Measurements from ENCODE around the gene PKD2L1. TPM values are rescaled to one million over a fixed set of nuclear protein-coding genes. Genes with fewer than 3 reads are reported as not detected.
A peak's percentile ranks its signal among the peaks of the same experiment; 100 is the strongest.

Gene PKD2L1
- total and polyA plus RNA-seq, 9 of the 15 experiments (the other 6 are each of a cell fraction or from before 2014, with no cell fraction given): not detected

DNA sequence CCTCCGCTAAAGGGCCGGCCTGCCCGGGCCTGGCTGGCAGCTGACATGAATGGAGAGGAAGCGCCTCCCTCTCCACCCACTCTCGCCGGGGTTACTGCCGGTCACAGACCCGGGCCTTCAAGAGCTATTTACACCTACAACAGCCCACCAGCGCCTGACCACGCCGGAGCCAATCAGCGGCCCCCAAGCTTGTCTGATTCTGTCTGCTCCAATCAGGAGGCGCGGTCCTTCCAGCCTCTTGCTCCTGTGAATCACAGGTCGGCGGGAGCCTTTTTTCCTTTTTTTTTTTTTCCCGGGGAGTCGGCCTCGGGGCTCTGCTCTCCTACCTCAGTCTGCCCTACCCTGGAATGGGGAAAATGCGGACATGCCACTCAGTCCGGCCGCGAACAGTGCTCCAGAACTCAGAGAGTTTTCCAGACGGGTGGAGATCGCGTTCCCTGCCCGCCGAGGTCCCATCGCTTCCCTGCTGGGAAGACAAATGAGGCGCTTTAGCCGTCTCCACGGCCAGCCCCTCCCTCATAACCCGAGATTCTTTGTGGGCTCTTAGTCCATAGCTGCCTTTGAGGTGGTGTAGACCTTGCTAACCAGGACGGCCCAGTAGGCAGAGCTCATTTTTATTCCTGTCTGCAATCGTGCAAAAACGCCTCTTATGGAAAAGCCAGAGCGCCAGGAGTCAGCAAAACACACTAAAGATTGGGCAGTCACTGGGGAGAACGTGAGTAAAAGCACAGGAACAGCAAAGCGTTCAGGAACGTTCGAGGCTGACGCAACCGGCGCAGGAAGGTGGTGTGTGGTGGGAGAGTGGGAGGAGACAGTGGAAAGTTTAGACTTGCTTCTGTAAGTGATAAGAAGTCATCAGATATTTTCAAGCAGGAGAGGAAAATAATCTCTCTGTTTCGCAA lies 43.5 kb upstream of the PKD2L1 start (continued):
- TF ChIP-seq, protein P1, sequence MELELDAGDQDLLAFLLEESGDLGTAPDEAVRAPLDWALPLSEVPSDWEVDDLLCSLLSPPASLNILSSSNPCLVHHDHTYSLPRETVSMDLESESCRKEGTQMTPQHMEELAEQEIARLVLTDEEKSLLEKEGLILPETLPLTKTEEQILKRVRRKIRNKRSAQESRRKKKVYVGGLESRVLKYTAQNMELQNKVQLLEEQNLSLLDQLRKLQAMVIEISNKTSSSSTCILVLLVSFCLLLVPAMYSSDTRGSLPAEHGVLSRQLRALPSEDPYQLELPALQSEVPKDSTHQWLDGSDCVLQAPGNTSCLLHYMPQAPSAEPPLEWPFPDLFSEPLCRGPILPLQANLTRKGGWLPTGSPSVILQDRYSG (tag; conservative IDR thresholded peaks at IDR 0.05; ENCODE audit: low read depth): no peak
- TF ChIP-seq ZZZ3 (IDR thresholded peaks at IDR 0.05): no peak
- TF ChIP-seq CCNT2 (IDR thresholded peaks at IDR 0.05; ENCODE audit: borderline replicate concordance, extremely low read depth, insufficient read length, low read depth, low read length): peak; percentile 13
- TF ChIP-seq PCBP2 (IDR thresholded peaks at IDR 0.05; ENCODE audit: low read depth, low read length, poor library complexity, severe bottlenecking): no peak
- TF ChIP-seq SRF (CRISPR knock-in tag; IDR thresholded peaks at IDR 0.05): no peak
- no peak for TF ChIP-seq ZNF253 (CRISPR knock-in tag; conservative IDR thresholded peaks at IDR 0.05)
- peak; percentile 5 for TF ChIP-seq RBBP5 (IDR thresholded peaks at IDR 0.05; ENCODE audit: borderline replicate concordance, insufficient read depth, low read length, poor library complexity, severe bottlenecking)
- TF ChIP-seq, protein P2, sequence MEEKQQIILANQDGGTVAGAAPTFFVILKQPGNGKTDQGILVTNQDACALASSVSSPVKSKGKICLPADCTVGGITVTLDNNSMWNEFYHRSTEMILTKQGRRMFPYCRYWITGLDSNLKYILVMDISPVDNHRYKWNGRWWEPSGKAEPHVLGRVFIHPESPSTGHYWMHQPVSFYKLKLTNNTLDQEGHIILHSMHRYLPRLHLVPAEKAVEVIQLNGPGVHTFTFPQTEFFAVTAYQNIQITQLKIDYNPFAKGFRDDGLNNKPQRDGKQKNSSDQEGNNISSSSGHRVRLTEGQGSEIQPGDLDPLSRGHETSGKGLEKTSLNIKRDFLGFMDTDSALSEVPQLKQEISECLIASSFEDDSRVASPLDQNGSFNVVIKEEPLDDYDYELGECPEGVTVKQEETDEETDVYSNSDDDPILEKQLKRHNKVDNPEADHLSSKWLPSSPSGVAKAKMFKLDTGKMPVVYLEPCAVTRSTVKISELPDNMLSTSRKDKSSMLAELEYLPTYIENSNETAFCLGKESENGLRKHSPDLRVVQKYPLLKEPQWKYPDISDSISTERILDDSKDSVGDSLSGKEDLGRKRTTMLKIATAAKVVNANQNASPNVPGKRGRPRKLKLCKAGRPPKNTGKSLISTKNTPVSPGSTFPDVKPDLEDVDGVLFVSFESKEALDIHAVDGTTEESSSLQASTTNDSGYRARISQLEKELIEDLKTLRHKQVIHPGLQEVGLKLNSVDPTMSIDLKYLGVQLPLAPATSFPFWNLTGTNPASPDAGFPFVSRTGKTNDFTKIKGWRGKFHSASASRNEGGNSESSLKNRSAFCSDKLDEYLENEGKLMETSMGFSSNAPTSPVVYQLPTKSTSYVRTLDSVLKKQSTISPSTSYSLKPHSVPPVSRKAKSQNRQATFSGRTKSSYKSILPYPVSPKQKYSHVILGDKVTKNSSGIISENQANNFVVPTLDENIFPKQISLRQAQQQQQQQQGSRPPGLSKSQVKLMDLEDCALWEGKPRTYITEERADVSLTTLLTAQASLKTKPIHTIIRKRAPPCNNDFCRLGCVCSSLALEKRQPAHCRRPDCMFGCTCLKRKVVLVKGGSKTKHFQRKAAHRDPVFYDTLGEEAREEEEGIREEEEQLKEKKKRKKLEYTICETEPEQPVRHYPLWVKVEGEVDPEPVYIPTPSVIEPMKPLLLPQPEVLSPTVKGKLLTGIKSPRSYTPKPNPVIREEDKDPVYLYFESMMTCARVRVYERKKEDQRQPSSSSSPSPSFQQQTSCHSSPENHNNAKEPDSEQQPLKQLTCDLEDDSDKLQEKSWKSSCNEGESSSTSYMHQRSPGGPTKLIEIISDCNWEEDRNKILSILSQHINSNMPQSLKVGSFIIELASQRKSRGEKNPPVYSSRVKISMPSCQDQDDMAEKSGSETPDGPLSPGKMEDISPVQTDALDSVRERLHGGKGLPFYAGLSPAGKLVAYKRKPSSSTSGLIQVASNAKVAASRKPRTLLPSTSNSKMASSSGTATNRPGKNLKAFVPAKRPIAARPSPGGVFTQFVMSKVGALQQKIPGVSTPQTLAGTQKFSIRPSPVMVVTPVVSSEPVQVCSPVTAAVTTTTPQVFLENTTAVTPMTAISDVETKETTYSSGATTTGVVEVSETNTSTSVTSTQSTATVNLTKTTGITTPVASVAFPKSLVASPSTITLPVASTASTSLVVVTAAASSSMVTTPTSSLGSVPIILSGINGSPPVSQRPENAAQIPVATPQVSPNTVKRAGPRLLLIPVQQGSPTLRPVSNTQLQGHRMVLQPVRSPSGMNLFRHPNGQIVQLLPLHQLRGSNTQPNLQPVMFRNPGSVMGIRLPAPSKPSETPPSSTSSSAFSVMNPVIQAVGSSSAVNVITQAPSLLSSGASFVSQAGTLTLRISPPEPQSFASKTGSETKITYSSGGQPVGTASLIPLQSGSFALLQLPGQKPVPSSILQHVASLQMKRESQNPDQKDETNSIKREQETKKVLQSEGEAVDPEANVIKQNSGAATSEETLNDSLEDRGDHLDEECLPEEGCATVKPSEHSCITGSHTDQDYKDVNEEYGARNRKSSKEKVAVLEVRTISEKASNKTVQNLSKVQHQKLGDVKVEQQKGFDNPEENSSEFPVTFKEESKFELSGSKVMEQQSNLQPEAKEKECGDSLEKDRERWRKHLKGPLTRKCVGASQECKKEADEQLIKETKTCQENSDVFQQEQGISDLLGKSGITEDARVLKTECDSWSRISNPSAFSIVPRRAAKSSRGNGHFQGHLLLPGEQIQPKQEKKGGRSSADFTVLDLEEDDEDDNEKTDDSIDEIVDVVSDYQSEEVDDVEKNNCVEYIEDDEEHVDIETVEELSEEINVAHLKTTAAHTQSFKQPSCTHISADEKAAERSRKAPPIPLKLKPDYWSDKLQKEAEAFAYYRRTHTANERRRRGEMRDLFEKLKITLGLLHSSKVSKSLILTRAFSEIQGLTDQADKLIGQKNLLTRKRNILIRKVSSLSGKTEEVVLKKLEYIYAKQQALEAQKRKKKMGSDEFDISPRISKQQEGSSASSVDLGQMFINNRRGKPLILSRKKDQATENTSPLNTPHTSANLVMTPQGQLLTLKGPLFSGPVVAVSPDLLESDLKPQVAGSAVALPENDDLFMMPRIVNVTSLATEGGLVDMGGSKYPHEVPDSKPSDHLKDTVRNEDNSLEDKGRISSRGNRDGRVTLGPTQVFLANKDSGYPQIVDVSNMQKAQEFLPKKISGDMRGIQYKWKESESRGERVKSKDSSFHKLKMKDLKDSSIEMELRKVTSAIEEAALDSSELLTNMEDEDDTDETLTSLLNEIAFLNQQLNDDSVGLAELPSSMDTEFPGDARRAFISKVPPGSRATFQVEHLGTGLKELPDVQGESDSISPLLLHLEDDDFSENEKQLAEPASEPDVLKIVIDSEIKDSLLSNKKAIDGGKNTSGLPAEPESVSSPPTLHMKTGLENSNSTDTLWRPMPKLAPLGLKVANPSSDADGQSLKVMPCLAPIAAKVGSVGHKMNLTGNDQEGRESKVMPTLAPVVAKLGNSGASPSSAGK (IDR thresholded peaks at IDR 0.05): no peak
- TF ChIP-seq MCM7 (IDR thresholded peaks at IDR 0.05): no peak
- TF ChIP-seq ARID2 (IDR thresholded peaks at IDR 0.05): no peak
- TF ChIP-seq NCOA1 (IDR thresholded peaks at IDR 0.05; ENCODE audit: low read depth): peak; percentile 60; the same call in 1 of the 2 replicates
- TF ChIP-seq HCFC1 (IDR thresholded peaks at IDR 0.05; ENCODE audit: low read depth, low read length): no peak
- no peak for TF ChIP-seq ZNF347 (CRISPR knock-in tag; IDR thresholded peaks at IDR 0.05; ENCODE audit: low read depth)
